Activated naive CD8-positive, alpha-beta T cell treated with anti-CD3 and anti-CD28 coated beads, Interleukin-2, amount 50 U/mL, for 16 hours (primary cell): ENCODE measurements around the gene OR9A4.

Experiments used
- DNase-seq: peaks from one replicate; pipeline ENCODE4 v3.0.0-alpha.2; 2020; ENCODE audit warnings: low read depth, low spot score

OR9A4 gene

DNA sequence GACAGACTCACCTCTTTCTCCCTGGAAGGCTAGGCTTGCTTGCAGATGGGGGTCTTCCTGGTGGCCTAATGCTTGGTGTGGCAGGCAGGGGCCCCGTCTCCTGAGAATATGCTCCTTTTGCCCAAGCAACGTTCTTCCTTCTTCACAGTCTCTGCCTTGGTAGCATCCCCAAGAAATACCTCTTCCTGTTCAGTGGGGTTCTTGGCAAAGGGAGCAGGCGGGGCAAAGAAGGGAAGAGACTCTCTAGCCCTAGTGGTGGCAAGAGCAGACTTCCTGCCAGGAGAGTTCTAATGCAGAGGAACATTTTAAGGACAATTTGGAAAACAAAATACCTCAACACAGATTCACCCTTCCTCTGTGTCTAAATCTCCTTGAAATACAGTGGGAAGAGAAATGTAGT lies 30.6 kb downstream of the OR9A4 start, which contains the start of gene CLEC5A:
TSS of gene CLEC5A (minus strand) at position 179 of the 400 bp plus-strand sequence. CDS start 682 bp downstream, outside the sequence.
- DNase-seq = no peak

- DNase-seq = no peak
Observed at GRCh38 chr7:141949021-141949420, 32.8 kb downstream of the OR9A4 start.

DNA sequence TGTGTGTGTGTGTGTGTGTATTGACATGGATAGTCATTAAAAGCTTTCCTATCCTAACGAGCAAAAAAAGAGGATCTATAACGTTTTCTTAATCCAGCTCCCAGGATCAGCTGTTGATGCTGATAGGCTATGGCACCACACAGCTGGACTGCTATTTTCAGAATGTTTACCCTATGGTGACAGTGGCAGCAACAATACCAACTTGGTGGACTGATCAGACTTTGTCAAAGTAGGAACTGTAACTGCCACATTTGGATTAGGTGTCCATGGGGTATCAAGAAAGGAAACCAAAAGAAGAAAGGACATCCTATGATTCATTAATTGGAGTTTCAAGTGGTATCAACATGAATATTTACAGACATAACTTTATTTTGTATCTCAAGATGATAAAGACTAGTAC lies 33.3 kb downstream of the OR9A4 start:
- DNase-seq = no peak

DNA sequence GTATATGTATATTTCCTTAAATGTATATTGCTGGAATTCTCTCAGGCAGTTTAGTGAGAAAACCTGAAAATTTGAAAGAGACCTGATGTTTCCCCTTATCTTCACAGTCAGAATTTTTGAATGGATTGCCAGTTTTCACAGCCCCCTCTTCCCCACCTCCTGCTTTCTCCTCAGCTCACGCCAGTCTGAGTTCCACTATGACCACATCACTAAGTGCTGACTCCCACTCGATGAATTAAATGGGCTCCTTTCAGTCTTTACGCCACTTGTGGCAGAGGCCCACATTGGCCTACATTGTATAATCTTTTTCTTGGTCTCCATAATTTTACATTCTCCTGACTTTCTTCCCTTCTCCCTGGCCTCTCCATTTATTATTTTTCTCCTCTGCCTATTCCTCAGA lies 33.7 kb downstream of the OR9A4 start:
- no peak for DNase-seq

DNA sequence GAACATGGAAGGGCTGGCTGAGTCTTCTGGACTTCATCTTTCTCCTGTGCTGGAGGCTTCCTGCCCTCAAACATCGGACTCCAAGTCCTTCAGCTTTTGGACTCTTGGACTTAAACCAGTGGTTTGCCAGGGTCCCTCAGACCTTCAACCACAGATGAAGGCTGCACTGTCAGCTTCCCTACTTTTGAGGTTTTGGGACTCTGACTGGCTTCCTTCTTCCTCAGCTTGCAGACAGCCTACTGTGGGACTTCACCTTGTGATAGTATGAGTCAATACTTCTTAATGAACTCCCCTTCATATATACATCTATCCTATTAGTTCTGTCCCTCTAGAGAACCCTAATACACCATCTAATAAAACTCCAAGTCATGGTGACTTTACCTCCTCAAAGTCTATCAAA lies 34.6 kb downstream of the OR9A4 start:
- DNase-seq = no peak

DNA sequence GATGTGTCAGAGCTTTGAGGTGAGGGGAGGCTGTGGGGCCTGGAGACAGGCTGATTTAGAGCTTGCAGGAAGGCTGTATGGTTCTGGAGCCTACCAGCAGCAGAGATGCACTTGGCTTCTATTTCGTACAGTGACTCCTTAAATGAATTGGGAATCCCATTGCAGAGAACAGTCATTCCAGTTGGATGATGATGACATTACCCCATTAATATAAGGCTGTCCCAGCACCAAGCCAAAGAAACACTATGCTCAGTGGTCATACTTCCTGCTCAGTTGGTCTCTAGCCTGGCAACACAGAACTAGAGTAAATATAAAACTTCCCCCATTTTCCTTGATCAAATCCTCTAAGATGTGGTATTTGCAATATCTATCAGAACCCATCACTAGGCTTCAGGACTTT lies 36.3 kb downstream of the OR9A4 start:
- no peak for DNase-seq

DNA sequence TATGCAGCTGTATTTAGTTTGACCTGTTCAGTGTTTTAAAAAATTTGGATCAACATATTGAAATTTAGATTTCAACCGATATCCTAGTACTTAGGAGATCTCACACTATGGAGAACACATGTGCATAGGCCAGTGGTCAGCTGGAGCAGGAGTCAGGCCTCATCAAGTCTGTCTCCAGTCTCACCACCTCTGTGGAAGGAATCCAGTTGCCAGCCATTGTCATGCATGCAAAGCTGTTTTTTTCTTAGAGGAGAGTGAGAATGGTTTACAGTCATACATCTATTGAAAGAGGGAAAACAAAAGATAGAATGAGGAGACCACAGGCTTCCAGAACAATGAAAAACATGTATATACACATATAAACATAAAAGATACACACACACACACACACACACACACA lies 38.1 kb downstream of the OR9A4 start:
- no peak for DNase-seq

DNA sequence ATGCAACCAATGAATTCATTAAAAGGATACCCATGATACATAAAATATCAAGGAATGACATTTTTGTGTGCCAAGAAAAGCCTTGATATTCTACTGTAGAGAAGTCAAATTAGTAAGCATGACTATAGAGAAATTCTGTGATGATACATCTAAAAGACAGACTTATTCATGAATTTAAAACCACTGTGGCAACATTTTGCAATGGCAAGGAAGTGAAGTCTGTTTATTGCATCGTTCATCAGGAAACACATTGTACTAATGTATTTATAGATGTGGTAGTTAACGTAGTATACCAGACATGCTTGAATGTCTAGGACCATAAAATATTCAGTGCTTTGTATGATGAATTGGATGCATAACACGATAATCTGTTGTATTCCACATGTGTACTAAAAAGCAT lies 39.9 kb downstream of the OR9A4 start:
- DNase-seq = no peak

- DNase-seq = no peak
Observed at GRCh38 chr7:141960687-141961422, 44.7 kb downstream of the OR9A4 start.
